ENCODE data around the gene EPHA10.

EPHA10 gene

DNA sequence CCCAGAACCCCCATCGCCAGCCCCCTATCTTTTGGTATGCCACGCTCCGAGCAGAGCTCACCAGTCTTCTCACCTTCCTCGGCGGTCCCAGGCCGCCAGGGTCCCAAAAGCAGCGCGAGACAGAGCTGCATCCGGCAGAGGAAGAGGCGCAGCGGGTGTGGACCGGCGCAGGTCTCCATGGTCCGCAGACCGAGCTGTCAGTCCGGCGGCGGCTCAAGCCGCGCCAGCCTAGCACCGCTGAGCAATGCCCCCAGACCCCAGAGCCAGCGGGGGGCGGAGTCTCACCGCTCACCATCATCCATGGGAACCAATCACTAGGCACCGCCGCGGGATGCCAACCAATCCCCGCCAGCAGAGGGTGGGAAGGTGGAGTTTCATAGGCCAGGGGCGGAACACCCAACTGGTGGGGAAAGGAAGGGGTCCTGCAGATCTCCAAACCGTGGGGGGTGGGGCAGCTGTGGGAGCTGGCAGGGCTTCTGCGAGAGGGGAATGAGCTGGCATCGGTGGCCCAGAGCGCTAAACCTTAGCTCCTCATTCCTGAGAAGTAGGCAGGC, at the start of gene EPHA10:
EPHA10 (minus strand) TSS at position 233 of the 554 bp plus-strand sequence; CDS start at position 179, 54 bp downstream.
- DNase-seq (ENCODE audit: insufficient read length, low spot score), result no peak

DNA sequence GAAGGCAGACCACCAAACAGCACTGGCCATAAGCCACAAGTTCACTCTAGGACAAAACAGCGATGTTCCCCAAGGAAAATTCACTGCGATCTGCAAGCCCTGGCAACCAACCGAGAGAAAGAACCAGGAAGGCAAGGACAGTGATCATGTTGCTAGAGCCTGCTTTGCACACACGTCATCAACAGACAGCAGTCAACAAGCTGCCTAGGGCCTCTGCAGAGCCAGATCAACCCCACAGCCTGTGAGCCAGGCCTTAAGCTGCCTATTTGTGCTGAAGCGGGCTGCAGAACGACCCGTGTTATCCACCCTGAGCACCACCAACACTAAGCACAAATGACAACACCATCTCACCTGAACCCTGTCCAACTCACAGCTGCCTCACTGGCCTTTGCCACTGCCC, 49.3 kb upstream of the EPHA10 start:
- FAIRE-seq, result no peak
- DNase-seq (ENCODE audit: insufficient read length, low spot score), result no peak

More for the DNA sequence above, at the start of gene EPHA10:
- no peak for FAIRE-seq

- FAIRE-seq (no peak), DNase-seq (ENCODE audit: insufficient read length, low spot score) (no peak)
Observed at GRCh38 chr1:37813529-37814145, 48.7 kb upstream of the EPHA10 start.

- FAIRE-seq (no peak), DNase-seq (ENCODE audit: insufficient read length, low spot score) (peak; percentile 53)
Observed at GRCh38 chr1:37811027-37811655, 46.2 kb upstream of the EPHA10 start.

- DNase-seq (ENCODE audit: insufficient read length, low spot score) (no peak), FAIRE-seq (no peak)
Observed at GRCh38 chr1:37809942-37810341, 45.0 kb upstream of the EPHA10 start.

- no peak for FAIRE-seq
- peak; percentile 63 for DNase-seq (ENCODE audit: insufficient read length, low spot score)
Observed at GRCh38 chr1:37808369-37809319, 43.7 kb upstream of the EPHA10 start.

DNA sequence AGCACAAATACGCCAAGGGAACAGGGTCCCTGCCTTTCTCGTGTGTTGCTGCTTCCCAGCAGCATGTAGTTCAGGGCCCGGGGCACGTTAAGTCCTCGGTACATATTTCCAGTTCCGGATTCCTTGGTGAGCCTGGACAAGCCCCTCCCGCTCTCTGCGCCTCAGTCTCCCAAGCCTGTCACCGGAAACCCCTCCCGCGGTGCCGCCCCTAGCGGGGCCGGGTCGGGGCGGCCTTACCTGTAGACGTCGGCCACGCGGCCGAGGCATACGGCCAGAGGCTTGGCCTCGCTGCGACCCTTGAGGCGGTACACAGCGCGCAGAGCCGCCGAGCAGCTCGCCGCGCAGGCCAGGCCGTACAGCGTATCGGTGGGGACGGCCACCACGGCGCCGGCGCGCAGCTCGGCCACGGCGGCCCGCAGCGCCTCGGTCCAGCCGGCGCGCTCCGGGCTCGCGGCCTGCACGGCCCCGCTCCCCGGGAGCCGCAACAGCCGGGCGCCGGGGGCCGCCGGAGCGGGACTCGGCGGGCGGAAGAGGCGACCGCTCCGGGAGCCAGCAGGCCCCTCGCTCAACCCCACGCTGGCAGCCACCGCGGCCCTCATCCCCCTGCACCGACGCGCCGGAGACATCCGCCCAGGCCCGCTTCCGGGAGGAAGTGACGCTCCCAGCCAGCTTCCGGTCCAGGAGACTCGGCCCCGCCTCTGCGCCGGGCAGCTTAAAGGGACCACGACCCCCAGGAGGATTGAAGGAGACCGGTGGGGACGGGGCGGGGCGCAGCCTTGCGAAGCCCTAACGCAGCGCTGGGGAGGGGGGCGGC, 42.8 kb upstream of the EPHA10 start, which contains the start of the genes C1orf122 and YRDC:
C1orf122 (plus strand) TSS at position 236 of the 814 bp plus-strand sequence. CDS start 615 bp downstream, outside the sequence.
YRDC (minus strand) TSS at position 654 of the 814 bp plus-strand sequence; CDS start at position 626, 28 bp downstream.
- FAIRE-seq (peak; percentile 49), DNase-seq (ENCODE audit: insufficient read length, low spot score) (peak; percentile 95)

DNA sequence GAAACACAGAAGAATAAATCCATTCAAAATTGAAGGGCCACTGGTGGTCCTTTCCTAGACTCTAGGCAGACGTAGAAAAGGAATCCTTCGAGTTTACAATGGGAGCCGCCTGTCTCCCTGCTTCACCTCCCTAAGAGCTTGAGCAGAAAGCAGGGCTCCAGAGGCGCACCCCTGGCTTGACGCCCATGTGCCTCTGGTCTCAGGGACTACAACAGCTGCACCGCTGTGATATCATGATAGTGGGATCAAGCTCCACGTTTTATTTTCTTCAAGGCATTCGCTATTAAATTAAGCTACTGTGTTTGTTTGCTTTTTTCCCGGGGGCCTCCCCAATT, 42.3 kb upstream of the EPHA10 start:
- FAIRE-seq, result no peak
- no peak for DNase-seq (ENCODE audit: insufficient read length, low spot score)

- DNase-seq (ENCODE audit: insufficient read length, low spot score) (no peak), FAIRE-seq (no peak)
Observed at GRCh38 chr1:37802439-37802838, 37.5 kb upstream of the EPHA10 start.

DNA sequence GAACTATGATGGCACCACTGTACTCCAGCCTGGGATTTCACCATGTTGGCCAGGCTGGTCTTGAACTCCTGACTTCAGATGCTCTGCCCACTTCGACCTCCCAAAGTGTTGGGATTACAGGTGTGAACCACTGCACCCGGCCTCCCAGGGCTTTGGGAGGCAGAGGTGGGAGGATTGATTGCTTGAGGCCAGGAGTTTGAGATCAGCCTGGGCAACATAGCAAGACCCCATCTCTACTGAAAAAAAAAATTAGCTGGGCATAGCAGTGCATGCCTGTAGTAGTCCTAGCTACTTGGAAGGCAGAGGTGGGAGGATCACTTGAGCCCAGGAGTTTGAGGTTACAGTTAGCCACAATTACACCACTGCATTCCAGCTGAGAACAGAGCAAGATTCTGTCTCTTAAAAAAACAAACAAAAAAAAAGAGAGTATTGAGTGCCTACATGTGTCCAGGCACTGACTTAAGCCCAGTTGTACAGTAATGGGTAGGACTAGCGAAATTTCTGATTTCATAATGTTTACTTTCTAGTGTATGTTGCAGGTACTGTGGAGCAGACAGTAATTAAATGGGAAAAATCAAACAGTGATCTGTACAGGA, 32.9 kb upstream of the EPHA10 start:
- DNase-seq (ENCODE audit: insufficient read length, low spot score) (no peak), FAIRE-seq (no peak)

- FAIRE-seq, result no peak
- no peak for DNase-seq (ENCODE audit: insufficient read length, low spot score)
Observed at GRCh38 chr1:37795340-37796125, 30.6 kb upstream of the EPHA10 start.

- no peak for FAIRE-seq
Observed at GRCh38 chr1:37794372-37795339, 29.7 kb upstream of the EPHA10 start.

GRCh38 chr1:37793773-37794371, 29.0 kb upstream of the EPHA10 start, which contains the start of gene MANEAL:
Gene MANEAL, plus strand, starts transcription at chr1:37793847. Its CDS starts 336 bp downstream, at chr1:37794183.
- peak; percentile 38 for DNase-seq (ENCODE audit: insufficient read length, low spot score)
- FAIRE-seq, result peak; percentile 83

More at GRCh38 chr1:37794372-37795339, 29.7 kb upstream of the EPHA10 start:
- peak; percentile 34 for DNase-seq (ENCODE audit: insufficient read length, low spot score)

GRCh38 chr1:37792943-37793686, 28.2 kb upstream of the EPHA10 start:
- DNase-seq (ENCODE audit: insufficient read length, low spot score) (no peak), FAIRE-seq (no peak)

DNA sequence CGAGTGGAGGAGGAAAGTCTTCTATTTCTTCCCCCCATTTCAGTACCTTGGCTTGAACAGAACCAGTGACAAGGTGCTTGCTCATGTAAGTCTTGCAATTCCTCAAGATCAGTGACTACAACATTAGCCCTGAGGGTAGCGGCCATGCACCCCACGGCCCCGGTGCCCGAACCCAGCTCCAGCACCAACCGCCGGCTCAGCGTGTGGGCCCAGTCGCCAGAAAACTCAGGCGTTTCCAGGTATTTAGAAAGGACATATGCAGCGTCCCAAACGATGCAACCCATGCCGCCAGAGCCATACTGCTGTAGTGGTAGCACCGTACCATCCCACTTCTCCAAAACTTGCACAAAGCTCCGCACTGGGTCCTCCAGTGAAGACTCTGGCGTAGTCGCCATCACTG, 17.6 kb upstream of the EPHA10 start:
- DNase-seq (ENCODE audit: insufficient read length, low spot score) (no peak), FAIRE-seq (no peak)

GRCh38 chr1:37778654-37779053, 13.7 kb upstream of the EPHA10 start:
- no peak for FAIRE-seq
- no peak for DNase-seq (ENCODE audit: insufficient read length, low spot score)

Data from HTR-8/SVneo (cell line).